MM.1S (cell line): ENCODE measurements around the gene NME7.

Source experiments
- DNase-seq: peaks from one replicate; pipeline ENCODE4 v3.0.0-alpha.2; 2015
- H2AFZ ChIP-seq: fragments of 300-600 bp; sonication (generic); 2 replicates; pipeline ENCODE4 v1.6.0; 2016; ENCODE audit warnings: antibody characterized with exemption, low read length
- H3F3A ChIP-seq: fragments of 300-600 bp; sonication (generic); 2 replicates; pipeline ENCODE4 v1.6.1; 2016; ENCODE audit warnings: mild to moderate bottlenecking, antibody characterized with exemption, low read length, moderate library complexity, mixed read lengths; ENCODE audit not compliant: insufficient read depth
- H3K27ac ChIP-seq: fragments of 300-600 bp; sonication (generic); 2 replicates; pipeline ENCODE4 v1.5.1; 2016; ENCODE audit warnings: mild to moderate bottlenecking, low read length
- H3K27me3 ChIP-seq: fragments of 300-600 bp; sonication (generic); replicated peaks from 2 replicates; pipeline ENCODE4 v1.6.0; 2016; ENCODE audit warnings: low read length; ENCODE audit not compliant: insufficient read depth
- H3K36me3 ChIP-seq: fragments of 300-600 bp; sonication (generic); replicated peaks from 2 replicates; pipeline ENCODE4 v1.6.1; 2016; ENCODE audit warnings: mild to moderate bottlenecking, low read length, mixed read lengths; ENCODE audit not compliant: insufficient read depth
- H3K4me1 ChIP-seq: fragments of 300-600 bp; sonication (generic); 2 replicates; pipeline ENCODE4 v1.6.1; 2016; ENCODE audit warnings: low read length, mixed read lengths
- H3K4me2 ChIP-seq: fragments of 300-600 bp; sonication (generic); 2 replicates; pipeline ENCODE4 v1.6.0; 2016; ENCODE audit warnings: low read depth, low read length
- H3K4me3 ChIP-seq: fragments of 300-600 bp; sonication (generic); 2 replicates; pipeline ENCODE4 v1.5.1; 2016; ENCODE audit warnings: low read length, mixed read lengths
- H3K79me2 ChIP-seq: fragments of 300-600 bp; sonication (generic); 2 replicates; pipeline ENCODE4 v1.6.1; 2016; ENCODE audit warnings: mixed run types, low read length, mixed read lengths
- H3K9ac ChIP-seq: fragments of 300-600 bp; sonication (generic); 2 replicates; pipeline ENCODE4 v1.6.1; 2016; ENCODE audit warnings: low read length, mixed read lengths
- H3K9me2 ChIP-seq: fragments of 300-600 bp; sonication (generic); replicated peaks from 2 replicates; pipeline ENCODE4 v1.6.1; 2016; ENCODE audit warnings: mild to moderate bottlenecking, low read length, mixed read lengths; ENCODE audit not compliant: insufficient read depth
- H3K9me3 ChIP-seq: fragments of 300-600 bp; sonication (generic); replicated peaks from 2 replicates; pipeline ENCODE4 v1.6.1; 2016; ENCODE audit warnings: mild to moderate bottlenecking, low read length, mixed read lengths; ENCODE audit not compliant: insufficient read depth
- H4K20me1 ChIP-seq: fragments of 300-600 bp; sonication (generic); 2 replicates; pipeline ENCODE4 v1.6.1; 2016; ENCODE audit warnings: mild to moderate bottlenecking, low read length, moderate library complexity, mixed read lengths; ENCODE audit not compliant: insufficient read depth
- CTCF ChIP-seq: fragments of 300-600 bp; sonication (generic); IDR thresholded peaks from 2 replicates; pipeline ENCODE4 v1.5.1; 2016; ENCODE audit warnings: antibody characterized with exemption, low read length, mixed read lengths
- EZH2 ChIP-seq: fragments of 300-600 bp; sonication (generic); optimal IDR thresholded peaks from 2 replicates; pipeline ENCODE3; 2017; ENCODE audit warnings: low read depth, mild to moderate bottlenecking, antibody characterized with exemption, low read length, mixed read lengths
- EZH2phosphoT487 ChIP-seq: fragments of 300-600 bp; sonication (generic); IDR thresholded peaks from 2 replicates; pipeline ENCODE4 v1.6.1; 2018; ENCODE audit warnings: antibody characterized with exemption, low read length

Gene NME7

GRCh38 chr1:169305356-169305755 lies 62.2 kb downstream of the NME7 start:
- Histone ChIP-seq H3K4me3 (no peak overlapping the region), H2AFZ (no peak overlapping the region), H4K20me1 (no peaks in the 10 kb centered on the region), H3K9me2 (no peaks in the 10 kb centered on the region), H3K9me3 (no peaks in the 10 kb centered on the region), H3K36me3 (no peaks in the 10 kb centered on the region), H3F3A (no peaks in the 10 kb centered on the region; the same call in 1 of the 2 replicates), H3K9ac (no peak overlapping the region), H3K27me3 (no peaks in the 10 kb centered on the region), H3K4me2 (no peak overlapping the region), H3K27ac (no peak overlapping the region), H3K79me2 (no peaks in the 10 kb centered on the region), H3K4me1 (no peaks in the 10 kb centered on the region)
- no peak for TF ChIP-seq CTCF
- no peak for TF ChIP-seq EZH2phosphoT487
- DNase-seq: no peak

GRCh38 chr1:169300854-169301253 lies 66.7 kb downstream of the NME7 start:
- no peaks in the 10 kb centered on the region for H3K36me3 ChIP-seq
- no peak overlapping the region for H3K4me3 ChIP-seq
- H3K27me3 ChIP-seq: no peaks in the 10 kb centered on the region
- no peak overlapping the region for H3K9ac ChIP-seq
- H3F3A ChIP-seq: no peaks in the 10 kb centered on the region
- H3K9me3 ChIP-seq: no peaks in the 10 kb centered on the region
- H2AFZ ChIP-seq: no peak overlapping the region
- H3K4me2 ChIP-seq: no peak overlapping the region
- H3K79me2 ChIP-seq: no peaks in the 10 kb centered on the region
- H4K20me1 ChIP-seq: no peaks in the 10 kb centered on the region
- no peak for DNase-seq
- H3K4me1 ChIP-seq: no peaks in the 10 kb centered on the region
- TF ChIP-seq EZH2 (no peak), CTCF (no peak), EZH2phosphoT487 (no peak)
- H3K9me2 ChIP-seq: no peaks in the 10 kb centered on the region
- no peak overlapping the region for H3K27ac ChIP-seq

GRCh38 chr1:169298441-169298840 lies 69.2 kb downstream of the NME7 start:
- Histone ChIP-seq H4K20me1 (no peaks in the 10 kb centered on the region), H3K4me2 (no peak overlapping the region), H3K36me3 (no peaks in the 10 kb centered on the region), H2AFZ (no peak overlapping the region), H3K9me2 (no peaks in the 10 kb centered on the region), H3K27ac (no peak overlapping the region), H3K9me3 (no peaks in the 10 kb centered on the region), H3K4me3 (no peak overlapping the region), H3K79me2 (no peaks in the 10 kb centered on the region), H3K9ac (no peak overlapping the region), H3K4me1 (no peaks in the 10 kb centered on the region), H3F3A (no peaks in the 10 kb centered on the region), H3K27me3 (no peaks in the 10 kb centered on the region)
- DNase-seq: no peak
- TF ChIP-seq CTCF (no peak), EZH2phosphoT487 (no peak), EZH2 (no peak)
